Liver (tissue), 9 donors: ENCODE measurements around the gene ZNF710. TPM values are rescaled to one million over a fixed set of nuclear protein-coding genes. Genes with fewer than 3 reads are reported as not detected.

Experiments used
- DNase-seq: peaks from one replicate; pipeline ENCODE4 v3.0.0-alpha.2; 2017; ENCODE audit warnings: low spot score
- H3K27ac ChIP-seq, 2 donors: one replicate each; pipeline ENCODE4 v1.7.0; 2013; ENCODE audit warnings: inconsistent platforms in 2 of 2, low read length in 2 of 2, control low read depth in 1 of 2, low read depth in 1 of 2, mild to moderate bottlenecking in 1 of 2
- H3K27me3 ChIP-seq, 4 donors: one replicate each; pipeline versions ENCODE4 v1.6.1 to v1.7.0; 2013; ENCODE audit warnings: low read length in 3 of 4, inconsistent platforms in 1 of 4, mild to moderate bottlenecking in 1 of 4, moderate library complexity in 1 of 4; ENCODE audit not compliant: control insufficient read depth in 4 of 4, insufficient read depth in 4 of 4
- H3K36me3 ChIP-seq, 4 donors: one replicate each; pipeline versions ENCODE4 v1.6.1 to v1.7.0; 2013; ENCODE audit warnings: low read length in 3 of 4, mild to moderate bottlenecking in 3 of 4, low read depth in 1 of 4, moderate library complexity in 1 of 4; ENCODE audit not compliant: control insufficient read depth in 4 of 4, insufficient read depth in 3 of 4
- H3K4me1 ChIP-seq, 4 donors: one replicate each; pipeline versions ENCODE4 v1.6.1 to v1.7.0; 2013; ENCODE audit warnings: low read length in 3 of 4, mild to moderate bottlenecking in 3 of 4, moderate library complexity in 1 of 4; ENCODE audit not compliant: control insufficient read depth in 4 of 4, insufficient read depth in 4 of 4
- H3K4me3 ChIP-seq, 3 donors: one replicate each; pipeline versions ENCODE4 v1.6.1 to v1.7.0; 2013; ENCODE audit warnings: low read length in 3 of 3, control low read depth in 1 of 3, low read depth in 1 of 3, mild to moderate bottlenecking in 1 of 3
- H3K9ac ChIP-seq, 2 donors: one replicate each; pipeline ENCODE4 v1.7.0; 2013; ENCODE audit warnings: low read length in 2 of 2, mild to moderate bottlenecking in 2 of 2, moderate library complexity in 2 of 2, control low read depth in 1 of 2, low read depth in 1 of 2
- H3K9me3 ChIP-seq, 4 donors: one replicate each; pipeline versions ENCODE4 v1.6.1 to v1.7.0; 2013; ENCODE audit warnings: low read length in 3 of 4; ENCODE audit not compliant: control insufficient read depth in 4 of 4
- EGR1 ChIP-seq, 2 donors: IDR thresholded peaks; 2 replicates each; pipeline ENCODE4 v1.6.1; 2016 to 2018; ENCODE audit warnings: antibody characterized with exemption in 2 of 2, low read depth in 2 of 2
- FOXA1 ChIP-seq: IDR thresholded peaks from 2 replicates; pipeline ENCODE4 v1.6.1; 2016; ENCODE audit warnings: antibody characterized with exemption
- FOXA2 ChIP-seq: IDR thresholded peaks from 2 replicates; pipeline ENCODE4 v1.6.1; 2016; ENCODE audit warnings: antibody characterized with exemption
- GABPA ChIP-seq, 2 donors: IDR thresholded peaks in 1 of 2; conservative IDR thresholded peaks in 1 of 2; 2 replicates each; pipeline ENCODE4 v1.6.1; 2016; ENCODE audit warnings: antibody characterized with exemption in 2 of 2, mild to moderate bottlenecking in 1 of 2, moderate library complexity in 1 of 2
- HNF4A ChIP-seq, 2 donors: conservative IDR thresholded peaks; 2 replicates each; pipeline ENCODE4 v1.6.1; 2016; ENCODE audit warnings: antibody characterized with exemption in 2 of 2, mild to moderate bottlenecking in 2 of 2
- HNF4G ChIP-seq: IDR thresholded peaks from 2 replicates; pipeline ENCODE4 v1.6.1; 2016; ENCODE audit warnings: antibody characterized with exemption
- JUND ChIP-seq, 2 donors: IDR thresholded peaks; 2 replicates each; pipeline ENCODE4 v1.6.1; 2016; ENCODE audit warnings: antibody characterized with exemption in 2 of 2
- MAX ChIP-seq: IDR thresholded peaks from 2 replicates; pipeline ENCODE4 v1.6.1; 2016; ENCODE audit warnings: antibody characterized with exemption
- NR2F2 ChIP-seq: IDR thresholded peaks from 2 replicates; pipeline ENCODE4 v1.6.1; 2016; ENCODE audit warnings: antibody characterized with exemption
- RAD21 ChIP-seq, 2 donors: IDR thresholded peaks; 2 replicates each; pipeline ENCODE4 v1.6.1; 2016; ENCODE audit warnings: antibody characterized with exemption in 2 of 2, mild to moderate bottlenecking in 2 of 2
- REST ChIP-seq: IDR thresholded peaks from 2 replicates; pipeline ENCODE4 v1.6.1; 2016; ENCODE audit warnings: antibody characterized with exemption, mild to moderate bottlenecking
- RXRA ChIP-seq, 2 donors: IDR thresholded peaks; 2 replicates each; pipeline ENCODE4 v1.6.1; 2017 to 2018; ENCODE audit warnings: antibody characterized with exemption in 2 of 2, mild to moderate bottlenecking in 1 of 2
- SP1 ChIP-seq: IDR thresholded peaks from 2 replicates; pipeline ENCODE4 v1.6.1; 2018; ENCODE audit warnings: antibody characterized with exemption, mild to moderate bottlenecking
- TAF1 ChIP-seq: conservative IDR thresholded peaks from 2 replicates; pipeline ENCODE4 v1.6.1; 2016; ENCODE audit warnings: antibody characterized with exemption, mild to moderate bottlenecking
- WGBS: extraction: QIAGEN DNeasy Blood & Tissue Kit; methylation state at CpG from one replicate; pipeline ENCODE4 v1.1.7; 2013; 5-methylcytosine and 5-hydroxymethylcytosine counted together
- polyA plus RNA-seq, 2 donors: library from polyadenylated mRNA; stranded (reverse) in 1 of 2; unstranded in 1 of 2; fragments of 200-250 nt in 1 of 2; fragments of >200 nt in 1 of 2; fragmentation: Nextera tagmentation in 1 of 2; extraction: Ambion mirVana in 1 of 2; gene quantifications; one replicate each; pipeline versions ENCODE4 v1.2.1 to v1.2.3, GENCODE V29; 2013 to 2015
- total RNA-seq, 2 donors: library from RNA; depleted of rRNA; stranded (reverse); fragments of >200 nt; gene quantifications; one replicate each; pipeline ENCODE4 v1.2.3, GENCODE V29; 2014
- TF ChIP-seq, protein P1 (sequence below): IDR thresholded peaks from 2 replicates; pipeline ENCODE4 v1.6.1; 2016; ENCODE audit warnings: antibody characterized with exemption
- donor health status: healthy.
- donor health status: healthy.
- donor health status: healthy.
- donor health status: healthy.
- donor health status: healthy.

ZNF710 gene
- total and polyA plus RNA-seq, 4 donors, result 1.9 to 15.3 (median 5.4) TPM

DNA sequence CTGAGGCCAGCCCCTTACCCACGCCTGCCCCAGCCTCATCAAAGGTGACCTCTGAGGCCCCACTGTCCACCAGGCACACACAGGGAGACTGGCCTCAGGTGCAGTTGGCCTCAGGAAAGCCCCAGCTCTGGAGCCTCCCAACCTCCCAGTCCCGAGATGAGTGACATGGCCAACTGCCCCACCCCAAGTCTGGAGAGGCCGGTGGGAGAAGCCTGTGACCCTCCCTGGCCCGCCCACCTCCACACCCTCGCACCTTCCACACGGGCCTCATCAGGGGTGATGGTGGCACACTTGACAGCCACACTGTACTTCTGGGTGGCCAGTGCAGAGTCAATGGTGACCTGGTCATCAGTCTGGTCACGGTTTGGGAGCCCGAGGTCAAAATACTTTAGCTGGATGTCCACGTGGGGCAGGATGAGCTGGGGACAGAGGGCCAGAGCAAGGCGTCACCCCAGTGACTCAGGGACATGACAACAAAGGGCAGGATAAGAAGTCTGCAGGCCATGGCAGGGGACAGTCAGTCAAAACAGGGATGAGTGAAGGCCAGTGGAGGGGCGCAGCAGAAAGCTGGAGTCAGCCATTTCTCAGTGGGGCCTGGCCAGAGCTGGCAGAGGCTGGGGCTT is 89.2 kb downstream of the ZNF710 start:
- no peak overlapping the region for H3K9ac ChIP-seq
- WGBS, result 79% methylated on average over 11 of the region's 11 CpGs
- H3K4me3 ChIP-seq, result no peak overlapping the region
- H3K4me1 ChIP-seq, result peaks cover under 1 to 14% (median 6%) of the 10 kb centered on the region in 4 donors
- no peak for DNase-seq
- no peaks in the 10 kb centered on the region for H3K9me3 ChIP-seq
- no peaks in the 10 kb centered on the region for H3K27me3 ChIP-seq
- TF ChIP-seq, protein P1, sequence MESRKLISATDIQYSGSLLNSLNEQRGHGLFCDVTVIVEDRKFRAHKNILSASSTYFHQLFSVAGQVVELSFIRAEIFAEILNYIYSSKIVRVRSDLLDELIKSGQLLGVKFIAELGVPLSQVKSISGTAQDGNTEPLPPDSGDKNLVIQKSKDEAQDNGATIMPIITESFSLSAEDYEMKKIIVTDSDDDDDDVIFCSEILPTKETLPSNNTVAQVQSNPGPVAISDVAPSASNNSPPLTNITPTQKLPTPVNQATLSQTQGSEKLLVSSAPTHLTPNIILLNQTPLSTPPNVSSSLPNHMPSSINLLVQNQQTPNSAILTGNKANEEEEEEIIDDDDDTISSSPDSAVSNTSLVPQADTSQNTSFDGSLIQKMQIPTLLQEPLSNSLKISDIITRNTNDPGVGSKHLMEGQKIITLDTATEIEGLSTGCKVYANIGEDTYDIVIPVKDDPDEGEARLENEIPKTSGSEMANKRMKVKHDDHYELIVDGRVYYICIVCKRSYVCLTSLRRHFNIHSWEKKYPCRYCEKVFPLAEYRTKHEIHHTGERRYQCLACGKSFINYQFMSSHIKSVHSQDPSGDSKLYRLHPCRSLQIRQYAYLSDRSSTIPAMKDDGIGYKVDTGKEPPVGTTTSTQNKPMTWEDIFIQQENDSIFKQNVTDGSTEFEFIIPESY, result no peak
- TF ChIP-seq RXRA (IDR thresholded peaks at IDR 0.05) (peak in 1 of 2 donors; percentile 23), FOXA2 (no peak), HNF4G (no peak)
- peak overlapping the region in 1 of 2 donors; percentile 38 for H3K27ac ChIP-seq
- H3K36me3 ChIP-seq, result peaks cover 21 to 52% (median 33%) of the 10 kb centered on the region in 4 donors

DNA sequence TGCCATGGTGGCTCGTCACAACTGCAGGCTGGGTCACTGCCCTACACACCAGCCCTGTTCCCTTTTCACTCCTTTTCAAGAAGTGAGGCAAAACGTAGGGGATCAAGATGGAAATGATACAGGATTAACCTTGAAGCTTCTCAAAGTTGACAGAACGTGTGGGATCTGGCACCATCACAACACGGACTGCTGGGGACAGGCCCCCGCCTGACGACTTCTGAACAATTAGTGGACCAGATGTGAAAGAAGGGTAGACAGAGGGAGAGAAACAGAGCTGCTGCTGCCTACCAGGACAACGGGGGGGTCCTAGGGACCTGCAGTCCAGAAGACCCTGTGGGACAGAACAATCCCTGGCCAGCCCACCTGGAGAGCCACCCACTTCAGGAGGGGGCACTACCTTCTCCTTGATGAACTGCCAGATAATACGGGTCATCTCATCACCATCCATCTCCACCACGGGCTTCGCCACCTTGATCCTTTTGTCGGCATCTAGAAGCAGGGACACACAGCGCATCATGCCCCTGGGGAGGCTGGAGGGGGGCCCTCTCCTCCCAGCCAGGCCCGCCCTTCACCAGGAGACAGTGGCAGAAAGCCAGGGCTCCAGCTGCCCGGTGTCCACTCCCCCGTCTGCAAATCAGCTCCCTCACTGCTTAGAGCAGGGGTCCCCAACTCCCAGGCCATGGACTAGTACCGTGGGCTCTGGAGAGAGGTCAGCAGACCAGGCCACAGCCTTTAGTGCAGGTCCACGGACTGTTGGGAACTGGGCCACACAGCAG is 90.2 kb downstream of the ZNF710 start:
- peaks cover 15 to 44% (median 29%) of the 10 kb centered on the region in 4 donors for H3K36me3 ChIP-seq
- no peak overlapping the region for H3K4me3 ChIP-seq
- no peaks in the 10 kb centered on the region for H3K27me3 ChIP-seq
- TF ChIP-seq HNF4G (no peak), EGR1 (IDR thresholded peaks at IDR 0.05; ENCODE audit: low read depth in 2 of 2) (no peak), SP1 (no peak), MAX (no peak), TAF1 (no peak), HNF4A (conservative IDR thresholded peaks at IDR 0.05) (no peak), GABPA (IDR thresholded peaks at IDR 0.05 in 1 of 2, conservative IDR thresholded peaks at IDR 0.05 in 1 of 2) (no peak)
- TF ChIP-seq, protein P1, result no peak
- no peak overlapping the region for H3K9ac ChIP-seq
- H3K9me3 ChIP-seq, result no peaks in the 10 kb centered on the region
- H3K4me1 ChIP-seq, result peaks cover 4 to 18% (median 8%) of the 10 kb centered on the region in 4 donors
- no peak overlapping the region for H3K27ac ChIP-seq
- DNase-seq, result no peak
- WGBS, result 88% methylated on average over 17 of the region's 17 CpGs

- no peak overlapping the region for H3K9ac ChIP-seq
- peaks cover 20 to 52% (median 32%) of the 10 kb centered on the region in 4 donors for H3K4me1 ChIP-seq
- peaks cover under 1 to 9% (median 5%) of the 10 kb centered on the region in 4 donors for H3K36me3 ChIP-seq
- no peaks in the 10 kb centered on the region for H3K9me3 ChIP-seq
- WGBS, result 42% methylated on average over 3 of the region's 3 CpGs
- H3K27ac ChIP-seq, result peak overlapping the region; percentile 5 to 13
- no peaks in the 10 kb centered on the region for H3K27me3 ChIP-seq
- H3K4me3 ChIP-seq, result no peak overlapping the region
- no peak for DNase-seq
- TF ChIP-seq EGR1 (IDR thresholded peaks at IDR 0.05; ENCODE audit: low read depth in 2 of 2) (no peak), FOXA1 (no peak), MAX (no peak), RXRA (IDR thresholded peaks at IDR 0.05) (no peak), RAD21 (IDR thresholded peaks at IDR 0.05) (no peak), JUND (IDR thresholded peaks at IDR 0.05) (no peak), HNF4G (no peak), HNF4A (conservative IDR thresholded peaks at IDR 0.05) (no peak), NR2F2 (no peak), REST (no peak)
- TF ChIP-seq, protein P1, result no peak
These were observed 94.4 kb downstream of the ZNF710 start for GRCh38 chr15:90095521-90095959.
